ENCODE results near the gene GAST. TPM values are rescaled to one million over a fixed set of nuclear protein-coding genes. Genes with fewer than 3 reads are reported as not detected.

Gene GAST
- total and polyA plus RNA-seq, 2 donors from 2014 or later, result not detected

DNA sequence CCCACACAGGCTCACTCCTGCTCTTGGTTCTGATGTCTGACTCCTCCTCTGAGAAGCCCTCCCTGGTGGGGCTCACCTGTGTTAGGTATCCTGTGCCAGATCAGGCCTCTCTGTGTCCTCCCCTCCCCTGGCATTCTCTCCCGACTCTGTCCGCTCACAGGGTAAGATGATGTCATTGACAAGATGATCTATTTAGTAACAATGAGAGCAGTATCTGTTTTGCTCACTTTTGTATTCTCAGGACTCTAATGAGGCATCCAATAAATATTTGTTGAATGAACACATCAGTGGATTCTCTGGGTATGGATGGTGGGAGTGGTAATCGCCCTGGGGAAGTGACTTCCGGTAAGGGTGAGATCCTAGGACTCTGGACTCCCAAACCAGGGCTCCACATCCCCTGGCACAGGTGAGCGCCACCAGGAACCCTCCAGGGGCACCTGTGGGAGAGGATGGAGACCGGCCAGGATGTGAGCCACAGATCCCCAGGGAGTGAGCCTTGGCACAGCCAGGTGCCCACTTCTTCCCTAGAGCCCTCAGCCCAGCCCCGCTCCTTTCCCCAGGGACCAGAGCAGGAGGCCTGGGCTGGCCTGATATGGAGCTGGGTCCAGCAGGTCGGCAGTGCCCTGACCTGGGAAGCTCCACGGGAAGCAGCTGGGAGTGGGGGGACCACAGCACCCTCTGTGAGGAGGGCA lies 27.7 kb downstream of the GAST start:
- Histone ChIP-seq H3K9ac (ENCODE audit: low read length in 3 of 3) (no peak overlapping the region), H3K27me3 (ENCODE audit: control insufficient read depth, insufficient read depth, low read length) (peaks cover 3% of the 10 kb centered on the region), H3K27ac (ENCODE audit: low read depth in 2 of 2, low read length in 2 of 2) (no peak overlapping the region), H3K9me3 (ENCODE audit: control insufficient read depth in 2 of 3, insufficient read depth in 1 of 3, low read length in 3 of 3) (no peaks in the 10 kb centered on the region), H3K4me3 (ENCODE audit: low read length in 3 of 3) (no peak overlapping the region), H3K4me1 (ENCODE audit: control insufficient read depth in 2 of 3, insufficient read depth in 2 of 3, low read depth in 1 of 3, low read length in 3 of 3) (peaks cover 0 to 6% (median 0%) of the 10 kb centered on the region in 3 donors), H3K36me3 (ENCODE audit: control insufficient read depth in 2 of 3, insufficient read depth in 3 of 3, low read length in 3 of 3) (no peaks in the 10 kb centered on the region)
- TF ChIP-seq, protein P1, sequence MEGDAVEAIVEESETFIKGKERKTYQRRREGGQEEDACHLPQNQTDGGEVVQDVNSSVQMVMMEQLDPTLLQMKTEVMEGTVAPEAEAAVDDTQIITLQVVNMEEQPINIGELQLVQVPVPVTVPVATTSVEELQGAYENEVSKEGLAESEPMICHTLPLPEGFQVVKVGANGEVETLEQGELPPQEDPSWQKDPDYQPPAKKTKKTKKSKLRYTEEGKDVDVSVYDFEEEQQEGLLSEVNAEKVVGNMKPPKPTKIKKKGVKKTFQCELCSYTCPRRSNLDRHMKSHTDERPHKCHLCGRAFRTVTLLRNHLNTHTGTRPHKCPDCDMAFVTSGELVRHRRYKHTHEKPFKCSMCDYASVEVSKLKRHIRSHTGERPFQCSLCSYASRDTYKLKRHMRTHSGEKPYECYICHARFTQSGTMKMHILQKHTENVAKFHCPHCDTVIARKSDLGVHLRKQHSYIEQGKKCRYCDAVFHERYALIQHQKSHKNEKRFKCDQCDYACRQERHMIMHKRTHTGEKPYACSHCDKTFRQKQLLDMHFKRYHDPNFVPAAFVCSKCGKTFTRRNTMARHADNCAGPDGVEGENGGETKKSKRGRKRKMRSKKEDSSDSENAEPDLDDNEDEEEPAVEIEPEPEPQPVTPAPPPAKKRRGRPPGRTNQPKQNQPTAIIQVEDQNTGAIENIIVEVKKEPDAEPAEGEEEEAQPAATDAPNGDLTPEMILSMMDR (IDR thresholded peaks at IDR 0.05; ENCODE audit: borderline replicate concordance, extremely low read depth, insufficient read depth), result no peak
- DNase-seq (no peak), FAIRE-seq (no peak)
- intact Hi-C loops (cut with DNase I), result loop anchor here (5.0 kb wide), 1 partner anchor 62 kb away; no protein-coding TSS in a partner anchor

DNA sequence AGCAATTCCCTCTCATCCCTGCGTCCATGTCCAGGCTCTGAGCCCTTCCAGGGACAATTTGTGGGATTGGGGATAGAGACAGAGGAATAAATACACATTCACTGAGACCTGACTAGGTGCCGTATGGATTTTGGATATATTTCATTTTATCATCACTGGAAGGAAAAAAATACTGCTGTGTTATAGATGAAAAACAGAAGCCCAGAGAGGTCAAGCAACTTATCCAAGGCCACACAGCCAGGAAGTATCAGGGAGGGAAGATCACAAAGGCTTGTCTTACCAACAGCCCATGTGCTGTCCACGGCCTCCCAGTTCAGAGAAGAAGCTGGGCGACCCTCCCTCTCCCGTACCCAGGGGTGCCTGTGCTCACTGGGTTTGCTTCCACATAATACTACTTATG lies 28.4 kb downstream of the GAST start:
- H3K9ac ChIP-seq (ENCODE audit: low read length in 3 of 3), result no peak overlapping the region
- DNase-seq (no peak), FAIRE-seq (no peak)
- peaks cover 3% of the 10 kb centered on the region for H3K27me3 ChIP-seq (ENCODE audit: control insufficient read depth, insufficient read depth, low read length)
- intact Hi-C loops (cut with DNase I), result no loop called here
- no peaks in the 10 kb centered on the region for H3K36me3 ChIP-seq (ENCODE audit: control insufficient read depth in 2 of 3, insufficient read depth in 3 of 3, low read length in 3 of 3)
- no peaks in the 10 kb centered on the region for H3K9me3 ChIP-seq (ENCODE audit: control insufficient read depth in 2 of 3, insufficient read depth in 1 of 3, low read length in 3 of 3)
- H3K4me3 ChIP-seq (ENCODE audit: low read length in 3 of 3), result no peak overlapping the region
- TF ChIP-seq, protein P1 (IDR thresholded peaks at IDR 0.05; ENCODE audit: borderline replicate concordance, extremely low read depth, insufficient read depth), result no peak
- no peak overlapping the region for H3K27ac ChIP-seq (ENCODE audit: low read depth in 2 of 2, low read length in 2 of 2)
- H3K4me1 ChIP-seq (ENCODE audit: control insufficient read depth in 2 of 3, insufficient read depth in 2 of 3, low read depth in 1 of 3, low read length in 3 of 3), result peaks cover 0 to 6% (median 0%) of the 10 kb centered on the region in 3 donors

DNA sequence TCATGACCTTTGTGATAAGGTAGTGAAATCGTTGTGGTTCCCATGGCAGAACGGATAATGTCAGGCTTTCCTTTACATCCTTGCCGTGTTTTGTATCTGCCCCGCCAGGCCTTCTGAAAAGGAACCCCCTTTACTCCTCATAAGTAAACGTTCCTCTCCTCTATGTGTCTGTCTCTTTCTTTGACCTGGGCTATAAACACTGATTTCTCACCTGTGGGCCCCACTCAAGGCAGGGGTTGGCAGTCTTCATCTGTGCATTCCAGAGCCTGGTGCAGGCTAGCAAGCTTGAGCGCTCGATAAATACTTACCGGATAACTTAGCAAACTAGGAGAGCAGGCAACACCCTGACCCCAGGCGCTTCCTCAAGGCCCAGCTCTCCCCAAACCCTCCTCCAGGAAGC lies 29.6 kb downstream of the GAST start:
- peaks cover 3% of the 10 kb centered on the region for H3K27me3 ChIP-seq (ENCODE audit: control insufficient read depth, insufficient read depth, low read length)
- no peaks in the 10 kb centered on the region for H3K36me3 ChIP-seq (ENCODE audit: control insufficient read depth in 2 of 3, insufficient read depth in 3 of 3, low read length in 3 of 3)
- TF ChIP-seq, protein P1 (IDR thresholded peaks at IDR 0.05; ENCODE audit: borderline replicate concordance, extremely low read depth, insufficient read depth), result no peak
- DNase-seq (no peak), FAIRE-seq (no peak)
- no peak overlapping the region for H3K27ac ChIP-seq (ENCODE audit: low read depth in 2 of 2, low read length in 2 of 2)
- H3K4me1 ChIP-seq (ENCODE audit: control insufficient read depth in 2 of 3, insufficient read depth in 2 of 3, low read depth in 1 of 3, low read length in 3 of 3), result peaks cover 0 to 6% (median 0%) of the 10 kb centered on the region in 3 donors
- H3K9me3 ChIP-seq (ENCODE audit: control insufficient read depth in 2 of 3, insufficient read depth in 1 of 3, low read length in 3 of 3), result no peaks in the 10 kb centered on the region
- H3K4me3 ChIP-seq (ENCODE audit: low read length in 3 of 3), result no peak overlapping the region
- no peak overlapping the region for H3K9ac ChIP-seq (ENCODE audit: low read length in 3 of 3)
- intact Hi-C loops (cut with DNase I), result no loop called here
